Fibroblast of skin of back (primary cell): ENCODE measurements around the gene MYO1D.
"Not testable (repeated sequence)": the region's sequence is repeated elsewhere in the genome, so short reads cannot be mapped to it uniquely, and the experiment has no call there.

ENCODE experiments used
- DNase-seq: peaks from one replicate; pipeline ENCODE4 v3.0.0-alpha.2; 2013

The MYO1D gene

GRCh38 chr17:32723310-32723955 lies 153.5 kb downstream of the MYO1D start:
- peak; percentile 32 for DNase-seq

GRCh38 chr17:32722733-32723132 lies 154.2 kb downstream of the MYO1D start:
- no peak for DNase-seq

- DNase-seq, result no peak
Measured at GRCh38 chr17:32720671-32721070, 156.3 kb downstream of the MYO1D start.

- no peak for DNase-seq
Measured at GRCh38 chr17:32719689-32720088, 157.2 kb downstream of the MYO1D start.

- DNase-seq, result not testable (repeated sequence)
Measured at GRCh38 chr17:32714922-32715321, 162.0 kb downstream of the MYO1D start.

- DNase-seq, result not testable (repeated sequence)
Measured at GRCh38 chr17:32714206-32714605, 162.7 kb downstream of the MYO1D start.

- DNase-seq, result no peak
Measured at GRCh38 chr17:32713081-32713480, 163.8 kb downstream of the MYO1D start.

- no peak for DNase-seq
Measured at GRCh38 chr17:32709562-32709961, 167.4 kb downstream of the MYO1D start.

GRCh38 chr17:32701871-32702270 lies 175.1 kb downstream of the MYO1D start:
- no peak for DNase-seq

- no peak for DNase-seq
Measured at GRCh38 chr17:32699247-32699646, 177.7 kb downstream of the MYO1D start.

- DNase-seq, result no peak
Measured at GRCh38 chr17:32697728-32698625, 178.9 kb downstream of the MYO1D start.

GRCh38 chr17:32696426-32696825 lies 180.5 kb downstream of the MYO1D start:
- no peak for DNase-seq

- no peak for DNase-seq
Measured at GRCh38 chr17:32695864-32696263, 181.1 kb downstream of the MYO1D start.

GRCh38 chr17:32693194-32693897 lies 183.6 kb downstream of the MYO1D start:
- DNase-seq, result no peak

GRCh38 chr17:32692179-32692578 lies 184.7 kb downstream of the MYO1D start:
- no peak for DNase-seq

GRCh38 chr17:32689348-32689747 lies 187.6 kb downstream of the MYO1D start:
- peak; percentile 15 for DNase-seq

GRCh38 chr17:32688221-32688620 lies 188.7 kb downstream of the MYO1D start:
- no peak for DNase-seq

- no peak for DNase-seq
Measured at GRCh38 chr17:32684087-32684958, 192.6 kb downstream of the MYO1D start.

GRCh38 chr17:32673964-32674363 lies 203.0 kb downstream of the MYO1D start:
- DNase-seq, result peak; percentile 65

- no peak for DNase-seq
Measured at GRCh38 chr17:32672711-32673110, 204.2 kb downstream of the MYO1D start.

- peak; percentile 28 for DNase-seq
Measured at GRCh38 chr17:32671896-32672295, 205.0 kb downstream of the MYO1D start.

- peak; percentile 38 for DNase-seq
Measured at GRCh38 chr17:32664936-32665583, 211.9 kb downstream of the MYO1D start.
